ENCODE results near the gene TAF3. TPM values are rescaled to one million over a fixed set of nuclear protein-coding genes. Genes with fewer than 3 reads are reported as not detected.

The TAF3 gene
- total RNA-seq, 1 donor from 2014 or later, result 4.6 TPM

DNA sequence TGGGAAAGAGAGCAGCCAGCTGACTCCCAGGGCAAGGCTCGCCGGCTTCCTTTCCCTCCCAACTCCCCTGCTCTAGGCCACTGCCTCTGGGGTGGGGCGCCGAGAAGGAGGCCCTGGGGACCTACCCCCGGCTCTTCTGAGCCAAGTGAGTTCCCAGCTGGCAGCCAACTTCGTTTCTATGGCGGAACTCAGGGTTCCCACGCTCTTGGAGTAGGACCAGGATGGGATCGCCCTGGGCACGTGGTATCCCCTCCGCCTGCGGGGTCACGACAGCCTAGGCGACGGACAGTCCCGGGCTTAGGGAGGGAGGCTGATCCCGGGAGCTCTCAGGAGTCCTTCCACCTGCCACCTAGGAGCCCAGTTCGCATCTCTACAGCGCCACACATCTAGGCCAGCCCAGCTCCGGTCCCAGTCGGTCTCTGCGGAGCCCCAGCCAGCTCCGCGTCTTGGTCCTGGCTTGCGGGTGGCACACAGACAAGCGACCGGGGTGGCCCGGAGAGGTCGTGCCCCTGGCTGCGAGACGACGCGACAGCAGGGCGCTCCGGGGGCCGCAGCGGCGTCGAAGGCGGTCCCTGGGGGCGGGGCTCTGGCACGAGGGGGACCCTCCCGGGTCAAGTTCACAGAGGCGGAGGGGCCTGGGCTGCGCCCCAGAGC lies 215.6 kb downstream of the TAF3 start:
- H3K4me3 ChIP-seq, result peak overlapping the region; percentile 29

DNA sequence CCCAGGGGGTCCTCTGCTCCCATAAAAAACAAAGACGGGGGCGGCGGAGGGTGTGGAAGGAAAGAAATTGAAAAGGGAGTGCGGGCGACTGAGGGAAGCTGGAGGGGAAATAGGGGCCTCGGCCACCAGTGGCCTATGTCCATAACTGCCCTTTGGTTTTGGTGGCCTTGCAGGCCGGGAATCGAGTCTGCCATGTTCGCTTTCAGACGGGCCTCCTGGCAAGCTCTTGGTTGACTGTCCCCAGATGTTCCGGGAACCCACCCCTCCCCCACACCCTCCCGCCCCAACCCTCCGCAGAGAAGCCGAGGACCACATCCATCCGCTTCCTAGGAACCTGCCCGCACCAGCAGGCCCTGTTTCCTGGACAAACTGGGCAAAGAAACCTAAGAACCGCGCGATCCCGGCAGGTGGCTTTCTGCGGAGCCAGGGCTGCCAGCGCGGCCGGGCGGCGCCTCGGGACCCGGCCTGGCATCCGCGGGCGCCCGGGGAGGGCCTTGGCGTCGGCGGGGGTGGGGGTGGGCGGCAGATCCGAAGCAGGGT lies 216.2 kb downstream of the TAF3 start:
- peaks cover 8% of the 10 kb centered on the region for H3F3A ChIP-seq (ENCODE audit: low read depth)
- peaks cover 62% of the 10 kb centered on the region for H4K20me1 ChIP-seq (ENCODE audit: low read depth)
- peak overlapping the region; percentile 29 for H3K4me3 ChIP-seq
- peaks cover 19% of the 10 kb centered on the region for H3K4me1 Mint-ChIP-seq
- H2AFZ ChIP-seq (replicated peaks), result no peak overlapping the region
- peaks cover 75% of the 10 kb centered on the region for H3K27me3 Mint-ChIP-seq (ENCODE audit: insufficient read depth, low read depth)
- peak overlapping the region; percentile 80 for H3K4me3 Mint-ChIP-seq
- H3K27ac Mint-ChIP-seq, result no peak overlapping the region
- no peaks in the 10 kb centered on the region for H3K79me2 ChIP-seq (ENCODE audit: low read depth)
- peak; percentile 80 for TF ChIP-seq EZH2phosphoT487 (IDR thresholded peaks at IDR 0.05)
- no peak for TF ChIP-seq CTCF (IDR thresholded peaks at IDR 0.05)
- no peaks in the 10 kb centered on the region for H3K36me3 Mint-ChIP-seq
- H3K36me3 ChIP-seq, result no peaks in the 10 kb centered on the region
- no peaks in the 10 kb centered on the region for H3K9me3 ChIP-seq (ENCODE audit: low read depth)
- H3K9me3 Mint-ChIP-seq, result peaks cover 2% of the 10 kb centered on the region
- peaks cover 100% of the 10 kb centered on the region for H3K27me3 ChIP-seq
- peaks cover 25% of the 10 kb centered on the region for H3K4me1 ChIP-seq
- no peak overlapping the region for H3K9ac ChIP-seq
- peak overlapping the region; percentile 69 for H3K4me2 ChIP-seq
- peak; percentile 39 for DNase-seq (ENCODE audit: low spot score)
- no peak overlapping the region for H3K27ac ChIP-seq

More for the DNA sequence above, 215.6 kb downstream of the TAF3 start:
- DNase-seq (ENCODE audit: low spot score), result peak; percentile 52
- peaks cover 2% of the 10 kb centered on the region for H3F3A ChIP-seq (ENCODE audit: low read depth)
- no peak for TF ChIP-seq CTCF (IDR thresholded peaks at IDR 0.05)
- TF ChIP-seq EZH2 (IDR thresholded peaks at IDR 0.05), result peak; percentile 81
- peak; percentile 68 for TF ChIP-seq EZH2phosphoT487 (IDR thresholded peaks at IDR 0.05)
- no peaks in the 10 kb centered on the region for H3K9me3 ChIP-seq (ENCODE audit: low read depth)
- Mint-ChIP-seq H3K27me3 (ENCODE audit: insufficient read depth, low read depth) (peaks cover 69% of the 10 kb centered on the region), H3K36me3 (no peaks in the 10 kb centered on the region), H3K27ac (no peak overlapping the region), H3K4me3 (peak overlapping the region; percentile 71), H3K4me1 (peaks cover 19% of the 10 kb centered on the region), H3K9me3 (peaks cover 2% of the 10 kb centered on the region)
- H3K36me3 ChIP-seq, result no peaks in the 10 kb centered on the region
- H3K9ac ChIP-seq, result no peak overlapping the region
- H3K4me2 ChIP-seq, result peak overlapping the region; percentile 69
- H3K27me3 ChIP-seq, result peaks cover 99% of the 10 kb centered on the region
- no peak overlapping the region for H3K27ac ChIP-seq
- H3K79me2 ChIP-seq (ENCODE audit: low read depth), result no peaks in the 10 kb centered on the region
- H4K20me1 ChIP-seq (ENCODE audit: low read depth), result peaks cover 56% of the 10 kb centered on the region
- no peak overlapping the region for H2AFZ ChIP-seq (replicated peaks)
- peaks cover 24% of the 10 kb centered on the region for H3K4me1 ChIP-seq

DNA sequence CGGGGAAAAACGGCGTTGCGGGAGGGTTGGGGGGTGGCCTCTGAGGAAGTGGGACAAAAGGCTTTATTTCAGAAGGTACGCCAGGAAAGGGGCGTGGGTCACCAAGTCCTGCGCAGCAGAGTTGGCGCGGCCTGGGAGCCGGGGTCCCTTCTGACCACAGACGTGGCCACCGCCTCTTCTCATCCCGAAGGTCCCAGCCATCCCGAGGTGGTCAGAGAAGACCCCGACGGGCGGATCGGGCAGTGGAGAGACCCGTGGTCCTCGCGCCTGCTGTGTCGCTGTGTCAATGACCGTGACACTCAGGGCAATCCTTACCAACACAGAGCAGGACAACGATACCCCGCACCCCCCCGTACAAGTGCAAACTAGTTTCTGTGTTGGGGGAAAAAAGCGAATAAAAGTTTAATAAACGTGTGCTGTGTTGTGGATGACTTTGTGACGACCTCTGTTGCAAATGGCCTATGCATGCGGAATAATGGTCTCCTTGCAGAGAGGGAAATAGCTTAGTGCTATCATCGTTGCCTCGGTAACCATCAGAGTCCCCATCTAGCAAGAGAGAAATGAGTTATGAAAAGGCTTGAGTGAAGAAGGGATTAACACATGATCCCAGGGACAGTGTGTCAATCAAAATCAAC lies 216.8 kb downstream of the TAF3 start:
- peak overlapping the region; percentile 69 for H3K4me2 ChIP-seq
- DNase-seq (ENCODE audit: low spot score), result peak; percentile 59

More for the DNA sequence above, 216.8 kb downstream of the TAF3 start:
- peaks cover 11% of the 10 kb centered on the region for H3F3A ChIP-seq (ENCODE audit: low read depth)
- peaks cover 67% of the 10 kb centered on the region for H4K20me1 ChIP-seq (ENCODE audit: low read depth)
- peak overlapping the region; percentile 80 for H3K4me3 Mint-ChIP-seq
- peaks cover 19% of the 10 kb centered on the region for H3K4me1 Mint-ChIP-seq
- peaks cover 27% of the 10 kb centered on the region for H3K4me1 ChIP-seq
- H3K4me3 ChIP-seq, result peak overlapping the region; percentile 29
- no peaks in the 10 kb centered on the region for H3K36me3 Mint-ChIP-seq
- no peaks in the 10 kb centered on the region for H3K36me3 ChIP-seq
- H2AFZ ChIP-seq (replicated peaks), result no peak overlapping the region
- peaks cover 81% of the 10 kb centered on the region for H3K27me3 Mint-ChIP-seq (ENCODE audit: insufficient read depth, low read depth)
- no peaks in the 10 kb centered on the region for H3K79me2 ChIP-seq (ENCODE audit: low read depth)
- H3K27me3 ChIP-seq, result peaks cover 100% of the 10 kb centered on the region
- H3K9me3 Mint-ChIP-seq, result peaks cover 2% of the 10 kb centered on the region
- TF ChIP-seq EZH2 (IDR thresholded peaks at IDR 0.05) (peak; percentile 83), CTCF (IDR thresholded peaks at IDR 0.05) (no peak), EZH2phosphoT487 (IDR thresholded peaks at IDR 0.05) (peak; percentile 69)
- H3K27ac Mint-ChIP-seq, result peak overlapping the region; percentile 31
- H3K9me3 ChIP-seq (ENCODE audit: low read depth), result no peaks in the 10 kb centered on the region
- H3K27ac ChIP-seq, result no peak overlapping the region
- H3K9ac ChIP-seq, result no peak overlapping the region

Data from neural progenitor cell (in vitro differentiated cells).